HG03280 (cell line): ENCODE data around the gene FAM229B.

Experiments
- ATAC-seq: cut with Tn5 transposase; IDR thresholded peaks from one replicate; pipeline ENCODE4 v1.9.1; 2021; ENCODE audit warnings: mild to moderate bottlenecking, moderate library complexity; ENCODE audit not compliant: unreplicated experiment

Gene FAM229B

DNA sequence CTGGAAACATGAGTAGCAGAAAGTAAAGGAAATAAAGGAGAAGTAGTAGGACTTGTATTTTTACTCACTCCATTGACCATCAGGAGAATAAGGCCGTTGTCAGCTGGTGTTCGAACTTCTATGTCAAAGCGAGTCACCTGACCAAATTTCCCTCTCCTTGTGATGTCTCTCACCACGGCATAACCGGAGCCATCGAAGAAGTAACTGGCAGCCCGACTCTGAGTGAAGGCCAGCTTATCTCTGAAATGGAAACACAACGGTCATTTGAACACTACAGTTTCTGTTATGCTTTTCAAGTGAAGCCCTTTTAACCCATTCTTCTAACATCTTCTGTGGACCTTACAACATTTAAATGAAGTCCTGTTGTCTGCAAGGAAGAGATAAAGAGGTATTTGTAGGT, 51.7 kb downstream of the FAM229B start:
- ATAC-seq = no peak

- no peak for ATAC-seq
Measured at GRCh38 chr6:112141707-112142106, 54.3 kb downstream of the FAM229B start.

GRCh38 chr6:112144145-112144926, 56.9 kb downstream of the FAM229B start:
- ATAC-seq = no peak

DNA sequence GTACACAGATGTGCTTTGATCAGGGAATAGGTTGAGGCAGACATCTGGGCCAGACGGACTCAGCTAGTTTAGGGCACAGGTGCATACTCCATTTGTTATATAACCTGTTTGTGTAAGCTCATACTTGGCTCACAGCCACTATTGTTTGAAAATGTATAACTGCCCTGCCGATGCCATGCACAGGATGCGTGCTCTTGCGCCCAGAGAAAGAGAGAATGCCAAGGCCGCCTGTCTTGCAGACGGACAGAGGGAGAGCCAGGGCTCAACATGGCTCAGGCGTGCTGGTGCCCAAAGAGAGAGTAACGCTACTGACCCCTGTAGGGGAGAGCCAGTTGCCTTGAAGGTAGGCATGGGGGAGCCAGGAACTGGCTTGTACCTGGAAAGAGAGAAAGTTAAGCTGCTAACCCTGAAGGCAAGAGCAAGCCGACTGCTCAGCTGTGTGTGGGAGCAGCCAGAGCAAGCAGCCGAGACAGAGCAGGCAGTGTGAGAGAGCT, 57.7 kb downstream of the FAM229B start:
- ATAC-seq = no peak

- ATAC-seq = no peak
Measured at GRCh38 chr6:112148103-112148502, 60.7 kb downstream of the FAM229B start.

- no peak for ATAC-seq
Measured at GRCh38 chr6:112149236-112149635, 61.8 kb downstream of the FAM229B start.

DNA sequence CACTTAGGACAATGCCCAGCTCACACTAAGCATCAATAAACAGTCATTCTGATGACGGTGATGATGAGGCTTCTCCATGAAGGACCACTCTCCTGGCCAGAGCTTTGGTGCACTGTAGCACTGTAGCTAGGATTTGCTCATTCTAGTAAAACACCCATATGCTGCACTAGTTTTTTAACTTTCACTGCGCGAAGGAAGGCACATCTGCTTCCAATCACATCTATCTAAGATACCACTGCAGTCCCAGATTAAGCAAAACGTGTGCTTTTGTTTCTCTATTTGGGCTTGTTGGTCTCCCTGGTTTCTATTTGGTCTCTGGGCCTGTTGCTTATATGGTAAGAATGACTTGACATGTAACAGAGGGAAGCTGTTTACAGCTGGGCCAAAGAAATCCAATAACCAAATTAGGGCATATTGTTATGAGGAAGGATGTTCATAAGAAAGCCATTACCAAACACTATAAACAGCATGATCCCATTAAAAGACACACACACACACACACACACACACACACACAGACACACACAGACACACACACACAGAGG, 62.4 kb downstream of the FAM229B start:
- no peak for ATAC-seq

DNA sequence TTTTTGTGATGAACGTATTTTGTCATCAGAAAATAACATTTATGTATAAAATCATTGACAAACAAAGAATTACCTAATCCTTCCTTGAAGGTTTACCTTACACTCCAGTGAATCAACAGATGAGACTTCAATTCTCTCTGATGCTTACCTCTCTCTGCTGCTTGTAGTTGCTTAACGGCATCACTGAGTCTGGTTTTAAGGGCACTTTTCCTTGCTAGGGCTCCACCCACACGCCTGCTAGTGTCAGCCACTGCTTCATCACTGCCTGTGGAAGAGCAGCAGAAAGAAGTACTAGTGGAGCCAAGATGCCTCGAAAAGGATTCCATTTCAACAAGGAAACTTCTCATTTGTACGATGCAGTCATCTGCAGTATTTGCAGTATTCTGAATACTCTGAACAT, 63.0 kb downstream of the FAM229B start:
- ATAC-seq = no peak
